Measurements from ENCODE around the gene DCXR.

DCXR gene

DNA sequence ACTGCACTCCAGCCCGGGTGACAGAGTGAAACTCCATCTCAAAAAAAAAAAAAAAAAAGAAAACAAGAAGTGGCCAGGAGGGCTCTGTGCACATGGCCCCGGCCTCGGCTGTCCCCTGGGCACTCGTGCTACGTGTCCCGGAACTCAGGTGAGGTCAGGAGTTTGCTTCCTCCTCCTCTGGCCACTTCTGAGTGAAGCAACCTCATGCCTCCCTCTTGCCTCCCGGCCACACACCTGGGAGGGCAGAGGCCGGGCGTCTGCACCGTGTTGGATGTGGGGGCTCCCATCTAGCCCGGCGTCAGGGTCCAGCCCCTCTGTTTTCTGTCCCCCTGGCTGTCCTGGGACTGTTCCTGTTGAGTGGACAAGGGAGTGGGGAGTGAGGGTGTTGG is 37.9 kb downstream of the DCXR start:
- H3K27me3 ChIP-seq (ENCODE audit: low read depth, low read length) = no peaks in the 10 kb centered on the region
- no peak overlapping the region for H3K4me2 ChIP-seq (ENCODE audit: low read length)
- no peak overlapping the region for H3K27ac ChIP-seq (ENCODE audit: low read length)
- no peak for TF ChIP-seq CTCF (IDR thresholded peaks at IDR 0.05; ENCODE audit: low read depth, low read length)
- TF ChIP-seq EZH2phosphoT487 (IDR thresholded peaks at IDR 0.05; ENCODE audit: low read depth) = no peak
- no peaks in the 10 kb centered on the region for H3K9me3 ChIP-seq (ENCODE audit: insufficient read depth, low read length)
- H3K79me2 ChIP-seq (ENCODE audit: low read length) = no peaks in the 10 kb centered on the region
- no peak overlapping the region for H3K9ac ChIP-seq (ENCODE audit: low read length)
- H4K20me1 ChIP-seq (ENCODE audit: insufficient read depth, low read length) = no peaks in the 10 kb centered on the region
- no peak overlapping the region for H2AFZ ChIP-seq (ENCODE audit: low read depth, low read length)
- H3K36me3 ChIP-seq (replicated peaks; ENCODE audit: low read depth, low read length) = no peaks in the 10 kb centered on the region
- no peaks in the 10 kb centered on the region for H3K4me1 ChIP-seq (ENCODE audit: low read length)
- no peak overlapping the region for H3K4me3 ChIP-seq (ENCODE audit: low read length)

DNA sequence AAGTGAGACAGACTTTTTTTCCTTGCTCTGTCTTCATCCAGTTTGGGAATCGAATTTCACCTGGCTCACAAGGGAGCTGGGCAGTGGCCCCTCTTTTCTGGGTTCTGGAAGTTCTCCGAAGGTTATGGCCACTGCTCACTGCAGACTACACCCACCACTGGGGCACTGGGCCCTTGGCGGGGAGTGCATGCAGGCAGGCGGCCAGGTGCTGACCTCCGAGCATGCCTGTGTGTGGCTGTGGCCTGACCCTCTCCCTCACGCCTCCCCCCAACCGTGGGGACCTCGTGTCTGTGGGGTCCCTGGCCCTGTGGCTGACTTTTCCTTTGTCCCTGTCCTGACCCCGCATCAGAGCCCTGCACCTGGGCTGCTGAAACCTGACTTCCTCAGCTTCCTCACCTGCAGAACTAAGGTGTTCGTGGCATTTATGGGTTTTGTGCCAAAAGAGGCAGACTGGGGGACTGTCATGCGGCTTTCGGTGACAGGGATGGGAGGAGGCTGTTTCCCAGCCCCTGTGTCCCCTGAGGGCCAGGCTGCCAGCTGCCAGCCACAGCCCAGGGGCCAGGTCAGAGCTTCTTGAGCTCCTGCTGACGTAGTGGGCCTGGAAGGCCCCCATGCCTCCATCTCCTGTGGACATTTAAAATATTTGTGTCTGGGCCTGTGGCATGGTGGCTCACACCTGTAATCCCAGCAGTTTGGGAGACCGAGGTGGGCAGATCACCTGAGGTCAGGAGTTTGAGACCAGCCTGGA is 38.6 kb downstream of the DCXR start:
- no peaks in the 10 kb centered on the region for H3K27me3 ChIP-seq (ENCODE audit: low read depth, low read length)
- H4K20me1 ChIP-seq (ENCODE audit: insufficient read depth, low read length) = no peaks in the 10 kb centered on the region
- no peak overlapping the region for H3K4me2 ChIP-seq (ENCODE audit: low read length)
- H3K27ac ChIP-seq (ENCODE audit: low read length) = no peak overlapping the region
- no peaks in the 10 kb centered on the region for H3K36me3 ChIP-seq (replicated peaks; ENCODE audit: low read depth, low read length)
- no peak overlapping the region for H3K9ac ChIP-seq (ENCODE audit: low read length)
- TF ChIP-seq EZH2phosphoT487 (IDR thresholded peaks at IDR 0.05; ENCODE audit: low read depth) = no peak
- no peak for TF ChIP-seq CTCF (IDR thresholded peaks at IDR 0.05; ENCODE audit: low read depth, low read length)
- no peaks in the 10 kb centered on the region for H3K79me2 ChIP-seq (ENCODE audit: low read length)
- H3K9me3 ChIP-seq (ENCODE audit: insufficient read depth, low read length) = no peaks in the 10 kb centered on the region
- no peak overlapping the region for H2AFZ ChIP-seq (ENCODE audit: low read depth, low read length)
- no peak overlapping the region for H3K4me3 ChIP-seq (ENCODE audit: low read length)
- no peaks in the 10 kb centered on the region for H3K4me1 ChIP-seq (ENCODE audit: low read length)

DNA sequence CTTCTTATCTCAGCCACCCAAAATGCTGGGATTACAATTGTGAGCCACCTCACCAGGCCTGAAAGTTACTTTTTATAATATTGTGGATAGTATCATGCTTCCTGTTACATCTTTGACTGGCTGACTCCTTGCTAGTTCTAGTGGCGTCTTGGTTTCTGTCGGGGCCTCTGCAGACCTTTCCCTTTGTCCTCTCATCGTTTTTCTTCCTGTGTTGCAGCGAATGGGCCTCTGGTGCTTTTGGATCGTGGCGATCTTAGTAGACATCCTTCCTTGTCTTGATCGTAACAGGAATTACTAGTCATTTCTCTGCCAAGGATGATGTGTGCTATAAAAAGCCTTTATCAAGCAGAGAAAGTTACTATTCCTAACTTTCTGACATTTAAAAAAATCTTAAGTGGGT is 39.3 kb downstream of the DCXR start:
- no peaks in the 10 kb centered on the region for H3K4me1 ChIP-seq (ENCODE audit: low read length)
- TF ChIP-seq EZH2phosphoT487 (IDR thresholded peaks at IDR 0.05; ENCODE audit: low read depth) = no peak
- no peak for TF ChIP-seq CTCF (IDR thresholded peaks at IDR 0.05; ENCODE audit: low read depth, low read length)

GRCh38 chr17:81996757-81997441 is 40.6 kb downstream of the DCXR start:
- H3K9me3 ChIP-seq (ENCODE audit: insufficient read depth, low read length) = no peaks in the 10 kb centered on the region
- H3K27ac ChIP-seq (ENCODE audit: low read length) = no peak overlapping the region
- H3K4me3 ChIP-seq (ENCODE audit: low read length) = no peak overlapping the region
- no peaks in the 10 kb centered on the region for H3K27me3 ChIP-seq (ENCODE audit: low read depth, low read length)
- H3K79me2 ChIP-seq (ENCODE audit: low read length) = no peaks in the 10 kb centered on the region
- no peak overlapping the region for H2AFZ ChIP-seq (ENCODE audit: low read depth, low read length)
- no peak overlapping the region for H3K9ac ChIP-seq (ENCODE audit: low read length)
- no peak for TF ChIP-seq CTCF (IDR thresholded peaks at IDR 0.05; ENCODE audit: low read depth, low read length)
- no peak for TF ChIP-seq EZH2phosphoT487 (IDR thresholded peaks at IDR 0.05; ENCODE audit: low read depth)
- no peak overlapping the region for H3K4me2 ChIP-seq (ENCODE audit: low read length)
- H3K36me3 ChIP-seq (replicated peaks; ENCODE audit: low read depth, low read length) = no peaks in the 10 kb centered on the region
- no peaks in the 10 kb centered on the region for H3K4me1 ChIP-seq (ENCODE audit: low read length)
- no peaks in the 10 kb centered on the region for H4K20me1 ChIP-seq (ENCODE audit: insufficient read depth, low read length)

More for the DNA sequence above, 39.3 kb downstream of the DCXR start:
- no peaks in the 10 kb centered on the region for H3K27me3 ChIP-seq (ENCODE audit: low read depth, low read length)
- H3K4me3 ChIP-seq (ENCODE audit: low read length) = no peak overlapping the region
- H3K4me2 ChIP-seq (ENCODE audit: low read length) = no peak overlapping the region
- no peaks in the 10 kb centered on the region for H3K36me3 ChIP-seq (replicated peaks; ENCODE audit: low read depth, low read length)
- no peaks in the 10 kb centered on the region for H3K79me2 ChIP-seq (ENCODE audit: low read length)
- H3K9ac ChIP-seq (ENCODE audit: low read length) = no peak overlapping the region
- H4K20me1 ChIP-seq (ENCODE audit: insufficient read depth, low read length) = no peaks in the 10 kb centered on the region
- H3K27ac ChIP-seq (ENCODE audit: low read length) = no peak overlapping the region
- H3K9me3 ChIP-seq (ENCODE audit: insufficient read depth, low read length) = no peaks in the 10 kb centered on the region
- no peak overlapping the region for H2AFZ ChIP-seq (ENCODE audit: low read depth, low read length)

Measured in OCI-LY3 (cell line).